ENCODE results near the gene XKR7.

XKR7 gene

GRCh38 chr20:31977080-31977479 lies 9.1 kb downstream of the XKR7 start:
- DNase-seq (ENCODE audit: low read depth): no peak

GRCh38 chr20:31979713-31980426 lies 11.9 kb downstream of the XKR7 start:
- peak; percentile 24 for DNase-seq (ENCODE audit: low read depth)

GRCh38 chr20:31981784-31982183 lies 13.8 kb downstream of the XKR7 start:
- no peak for DNase-seq (ENCODE audit: low read depth)

DNA sequence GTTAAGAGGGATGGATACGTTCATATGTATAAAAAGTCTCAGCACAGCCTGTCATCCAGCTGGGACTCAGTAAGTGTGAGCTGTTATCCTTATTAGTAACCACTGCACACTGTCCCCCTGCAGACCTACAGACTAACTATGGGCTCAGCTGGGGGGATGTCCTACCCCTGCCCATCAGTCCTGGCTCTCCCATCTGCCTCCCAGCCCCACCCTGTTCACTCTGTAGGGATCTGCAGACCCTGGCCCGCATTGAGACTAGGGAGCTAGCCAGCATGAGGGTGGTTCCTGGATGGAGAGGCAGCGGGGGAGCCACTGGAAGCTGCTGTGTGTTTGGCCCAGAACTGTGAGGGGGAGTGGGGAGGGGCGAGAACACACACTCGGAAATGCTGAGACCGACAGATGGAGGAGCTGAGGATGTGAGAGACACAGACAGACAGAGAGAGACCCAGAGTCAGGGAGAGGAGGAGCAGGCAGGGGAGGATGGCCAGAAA lies 17.1 kb downstream of the XKR7 start:
- no peak for DNase-seq (ENCODE audit: low read depth)

DNA sequence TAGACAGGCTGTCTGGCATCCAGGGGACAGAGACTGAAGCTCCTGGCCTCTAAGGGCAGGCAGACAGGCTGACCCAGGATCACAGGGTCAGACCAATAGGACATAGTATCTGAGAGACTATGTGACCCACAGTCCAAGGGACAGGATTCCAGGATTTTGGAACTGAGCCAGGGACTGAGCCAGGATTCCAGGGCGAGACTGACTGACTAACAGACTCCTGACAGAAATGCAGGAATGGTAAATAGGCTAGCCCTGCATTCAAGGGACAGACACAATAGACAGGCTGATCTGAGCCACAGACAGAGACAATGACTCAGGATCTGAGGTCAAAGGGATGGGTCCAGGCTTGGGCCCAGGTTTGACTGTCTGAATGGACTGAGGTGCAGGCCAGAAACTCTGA lies 19.8 kb downstream of the XKR7 start:
- peak; percentile 46 for DNase-seq (ENCODE audit: low read depth)

- DNase-seq (ENCODE audit: low read depth): no peak
These were observed 20.6 kb downstream of the XKR7 start for GRCh38 chr20:31988430-31989015.

- DNase-seq (ENCODE audit: low read depth): no peak
These were observed 21.2 kb downstream of the XKR7 start for GRCh38 chr20:31989030-31989645.

DNA sequence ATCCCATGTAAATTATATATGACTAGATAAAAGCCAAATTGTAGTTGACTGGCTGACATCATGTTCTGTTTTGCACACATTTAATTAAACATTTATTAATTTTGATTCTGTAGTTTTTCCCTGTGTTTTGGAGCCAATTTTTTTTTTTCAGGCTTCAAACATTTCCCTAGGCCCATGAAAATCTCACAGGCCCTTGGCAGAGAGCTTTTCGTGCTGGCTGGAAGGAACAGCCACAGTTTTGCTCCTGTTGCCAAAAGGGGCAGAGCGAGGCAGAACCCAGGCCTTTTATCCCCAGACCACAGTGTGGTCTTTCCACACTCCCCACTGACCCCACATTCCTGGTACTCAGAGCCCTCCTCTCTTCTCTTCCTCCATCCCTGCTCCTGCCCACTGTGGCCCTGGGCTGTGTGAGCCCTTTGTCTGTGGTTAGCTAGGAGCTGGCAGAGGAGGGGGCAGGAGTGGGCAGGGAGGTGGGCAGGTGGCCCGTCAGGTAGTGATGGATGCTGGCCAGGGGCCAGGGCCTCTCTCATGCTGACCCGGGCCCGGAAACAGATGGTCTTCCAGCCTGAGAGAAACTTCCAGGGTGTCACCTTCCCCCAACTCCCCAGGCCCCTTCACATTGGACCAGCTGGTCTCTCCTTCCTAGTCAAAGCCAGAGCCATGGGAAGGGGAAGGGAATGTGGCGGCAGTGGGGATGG lies 22.8 kb downstream of the XKR7 start:
- no peak for DNase-seq (ENCODE audit: low read depth)

DNA sequence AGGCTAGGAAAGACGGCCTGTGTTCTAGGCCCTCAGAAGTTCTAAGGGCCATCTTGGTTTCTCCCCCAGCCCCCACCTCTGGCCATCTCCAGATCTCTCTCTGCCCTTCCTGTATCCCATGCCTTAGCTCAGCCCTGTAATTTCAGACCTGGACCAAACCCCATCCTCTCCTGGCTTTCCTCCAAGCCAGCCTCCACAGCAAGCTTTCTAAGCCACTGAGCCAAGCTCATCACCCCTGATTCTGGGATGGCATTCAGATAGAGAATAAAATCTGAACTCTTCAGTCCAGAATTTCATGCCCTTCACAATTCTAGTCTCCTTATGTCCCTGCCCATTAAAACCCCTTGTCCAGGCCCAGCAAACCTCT lies 23.4 kb downstream of the XKR7 start:
- no peak for DNase-seq (ENCODE audit: low read depth)

- DNase-seq (ENCODE audit: low read depth): no peak
These were observed 24.1 kb downstream of the XKR7 start for GRCh38 chr20:31992086-31992485.

GRCh38 chr20:31996996-31997395 lies 29.0 kb downstream of the XKR7 start:
- DNase-seq (ENCODE audit: low read depth): no peak

DNA sequence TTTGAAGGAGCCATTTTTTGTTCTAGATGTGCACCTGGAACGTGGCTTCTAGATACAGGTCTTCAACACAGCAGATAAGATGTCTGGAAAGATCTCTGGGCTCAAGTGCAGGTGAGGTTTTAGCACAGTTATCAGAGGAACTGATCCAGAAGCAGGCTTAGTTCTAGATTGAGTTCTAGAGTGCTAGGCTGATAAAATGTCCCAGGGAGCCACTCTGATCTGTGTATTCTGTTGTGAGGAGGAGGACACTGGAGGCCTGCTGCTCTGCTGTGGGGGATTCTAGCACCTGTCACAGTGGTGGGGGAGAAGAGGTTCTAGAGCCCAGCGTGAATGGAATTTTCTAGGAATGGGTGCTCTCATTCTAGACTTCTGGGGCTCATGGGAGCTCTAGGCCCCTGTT lies 30.3 kb downstream of the XKR7 start:
- DNase-seq (ENCODE audit: low read depth): no peak

GRCh38 chr20:32003325-32003724 lies 35.4 kb downstream of the XKR7 start:
- DNase-seq (ENCODE audit: low read depth): no peak

- DNase-seq (ENCODE audit: low read depth): peak; percentile 53
These were observed 37.0 kb downstream of the XKR7 start for GRCh38 chr20:32004963-32005362.

DNA sequence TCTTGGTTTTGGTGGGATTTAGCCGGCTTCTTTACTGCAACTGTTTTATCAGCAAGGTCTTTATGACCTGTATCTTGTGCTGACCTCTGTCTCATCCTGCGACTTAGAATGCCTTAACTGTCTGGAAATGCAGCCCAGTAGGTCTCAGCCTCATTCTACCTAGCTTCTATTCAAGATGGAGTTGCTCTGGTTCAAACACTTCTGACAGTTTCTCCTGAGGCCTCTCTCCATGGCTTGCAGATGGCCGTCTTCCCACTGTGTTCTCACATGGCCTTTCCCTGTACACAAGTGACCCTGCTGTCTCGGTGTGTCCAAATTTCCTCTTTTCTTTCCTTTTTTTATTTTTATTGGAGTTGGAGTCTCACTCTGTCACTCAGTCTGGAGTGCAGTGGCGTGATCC lies 38.1 kb downstream of the XKR7 start:
- DNase-seq (ENCODE audit: low read depth): no peak

DNA sequence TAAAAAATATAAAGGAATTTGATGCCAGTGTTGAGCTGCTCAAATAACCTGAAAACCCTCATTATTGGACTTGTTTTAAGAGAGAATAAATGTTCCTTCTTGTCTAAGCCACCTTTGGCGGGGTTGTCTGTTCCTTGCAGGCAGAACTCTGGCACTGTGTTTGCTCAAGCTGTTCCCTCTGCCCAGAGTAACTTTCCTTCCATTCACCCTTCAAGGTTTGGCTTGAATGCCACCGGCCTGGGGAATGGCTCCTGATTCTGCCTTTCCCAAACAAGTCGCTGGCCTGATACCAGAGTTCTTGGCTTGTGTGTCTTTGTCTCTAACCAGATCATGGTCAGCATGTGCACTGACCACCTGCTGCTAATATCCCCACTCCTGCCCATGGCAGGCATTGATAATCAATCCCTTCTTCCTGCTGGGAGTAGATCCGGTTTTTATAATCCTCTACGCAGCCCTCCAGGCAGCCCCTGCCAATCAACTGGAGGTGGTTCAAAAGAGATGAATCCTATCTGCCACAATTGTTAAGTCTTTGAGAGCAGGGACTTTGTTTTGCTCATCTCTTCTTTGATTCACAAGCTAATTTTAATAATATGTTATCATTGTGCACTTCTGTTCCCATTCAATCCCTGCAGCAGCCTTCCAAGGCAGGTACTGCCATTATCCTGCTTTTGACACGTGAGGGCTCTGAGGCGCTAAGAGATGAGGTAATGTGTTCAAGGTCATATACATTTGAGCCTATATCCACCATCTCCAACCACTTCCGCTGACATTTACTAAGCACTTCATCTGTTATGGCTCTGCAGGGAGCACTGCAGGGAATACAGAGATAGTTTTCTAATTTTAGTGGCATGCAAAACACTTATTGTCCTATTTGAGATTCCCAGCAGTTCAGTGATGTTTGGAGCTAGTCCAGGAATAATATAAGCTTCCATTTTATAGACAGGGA lies 39.2 kb downstream of the XKR7 start:
- peak; percentile 12 for DNase-seq (ENCODE audit: low read depth)

DNA sequence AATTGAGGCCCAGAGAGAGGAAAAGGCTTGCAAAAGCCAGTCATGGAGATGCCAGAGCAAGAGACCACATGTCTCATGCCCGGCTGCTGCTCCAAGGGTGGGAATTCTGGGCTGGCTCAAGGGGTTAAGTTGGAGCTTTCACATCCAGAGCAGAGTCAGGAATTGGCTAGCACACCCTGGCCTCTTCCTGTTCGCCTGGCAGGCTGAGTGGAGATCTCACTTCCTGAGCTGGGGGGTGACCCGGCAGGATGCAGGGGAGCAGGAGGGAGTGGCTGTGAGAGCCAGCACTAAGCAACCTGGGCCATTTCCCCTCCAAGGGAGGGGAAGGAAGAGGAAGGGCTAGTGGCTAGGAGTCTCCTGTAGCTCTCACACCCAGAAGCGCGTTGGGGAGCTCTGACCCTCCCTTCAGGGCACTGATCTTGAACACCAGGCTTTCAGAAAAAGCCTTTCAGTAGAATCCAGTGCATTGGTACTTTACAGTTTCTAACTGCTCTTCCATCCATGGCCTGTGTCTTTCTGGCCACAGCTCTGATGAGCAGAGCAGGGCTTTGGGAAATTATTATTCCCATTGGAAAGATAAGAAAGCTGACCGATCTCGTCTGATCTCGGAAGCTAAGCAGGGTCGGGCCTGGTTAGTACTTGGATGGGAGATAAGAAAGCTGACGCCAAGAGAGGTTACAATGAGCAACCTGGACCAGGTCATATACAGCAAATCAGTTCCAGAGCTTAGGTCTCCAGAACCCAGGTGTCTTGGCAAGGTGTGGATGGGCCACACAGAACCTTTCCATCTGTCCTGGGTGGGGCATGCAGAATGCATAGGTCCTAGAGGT lies 40.1 kb downstream of the XKR7 start:
- DNase-seq (ENCODE audit: low read depth): peak; percentile 35

DNA sequence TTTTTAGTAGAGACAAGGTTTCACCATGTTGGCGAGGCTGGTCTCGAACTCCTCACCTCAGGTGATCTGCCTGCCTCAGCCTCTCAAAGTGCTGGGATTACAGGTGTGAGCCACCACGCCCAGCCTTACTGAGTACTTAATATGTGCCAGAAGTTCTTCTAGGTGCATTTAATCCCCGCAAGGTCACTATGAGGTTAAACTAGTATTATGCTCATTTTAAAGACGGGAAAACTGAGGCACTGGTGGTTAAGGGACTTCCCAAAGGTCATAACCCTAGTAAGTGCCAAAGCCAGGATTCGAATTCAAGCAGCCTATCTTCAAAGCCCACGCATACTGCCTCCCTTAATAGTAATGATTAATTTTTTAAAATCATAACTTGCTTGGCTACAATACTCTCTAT lies 41.6 kb downstream of the XKR7 start:
- DNase-seq (ENCODE audit: low read depth): no peak

GRCh38 chr20:32010101-32010500 lies 42.1 kb downstream of the XKR7 start, which contains the start of gene CCM2L:
Gene CCM2L (plus strand): TSS chr20:32010438. CDS start chr20:32010455, 17 bp downstream.
- no peak for DNase-seq (ENCODE audit: low read depth)

DNA sequence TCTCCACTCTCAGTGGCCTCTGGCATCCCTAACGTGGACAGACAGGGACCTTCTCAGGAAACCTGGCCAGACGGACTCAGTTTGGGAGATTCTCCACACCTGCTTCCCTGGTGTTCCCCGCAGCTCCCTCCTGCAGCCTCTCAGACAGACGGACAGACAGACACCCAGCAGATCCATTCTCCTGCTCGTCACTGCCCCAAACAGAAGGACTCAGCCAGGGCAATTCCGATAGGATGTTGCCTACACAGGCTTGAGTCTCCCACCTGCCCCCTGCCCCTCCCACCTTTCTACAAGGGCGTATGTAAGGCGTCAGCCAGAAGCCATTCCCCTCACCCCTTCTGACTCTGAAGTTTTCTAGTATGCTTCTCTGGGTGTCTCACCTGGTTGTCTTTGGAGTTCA lies 42.7 kb downstream of the XKR7 start:
- DNase-seq (ENCODE audit: low read depth): no peak
